Posterior cingulate gyrus (tissue), 11 donors: Measurements from ENCODE around the gene MRPL51.

Source experiments
- DNase-seq, 10 donors: peaks; one replicate each; pipeline versions ENCODE4 v3.0.0 to v3.0.0-alpha.2; 2020 to 2021; ENCODE audit warnings: mixed read lengths in 3 of 10
- intact Hi-C: fragments of 100-400 bp; cut with DNase I; formaldehyde crosslinking; loops from one replicate; pipeline ENCODE4 v1.15.1; 2023

Gene MRPL51

DNA sequence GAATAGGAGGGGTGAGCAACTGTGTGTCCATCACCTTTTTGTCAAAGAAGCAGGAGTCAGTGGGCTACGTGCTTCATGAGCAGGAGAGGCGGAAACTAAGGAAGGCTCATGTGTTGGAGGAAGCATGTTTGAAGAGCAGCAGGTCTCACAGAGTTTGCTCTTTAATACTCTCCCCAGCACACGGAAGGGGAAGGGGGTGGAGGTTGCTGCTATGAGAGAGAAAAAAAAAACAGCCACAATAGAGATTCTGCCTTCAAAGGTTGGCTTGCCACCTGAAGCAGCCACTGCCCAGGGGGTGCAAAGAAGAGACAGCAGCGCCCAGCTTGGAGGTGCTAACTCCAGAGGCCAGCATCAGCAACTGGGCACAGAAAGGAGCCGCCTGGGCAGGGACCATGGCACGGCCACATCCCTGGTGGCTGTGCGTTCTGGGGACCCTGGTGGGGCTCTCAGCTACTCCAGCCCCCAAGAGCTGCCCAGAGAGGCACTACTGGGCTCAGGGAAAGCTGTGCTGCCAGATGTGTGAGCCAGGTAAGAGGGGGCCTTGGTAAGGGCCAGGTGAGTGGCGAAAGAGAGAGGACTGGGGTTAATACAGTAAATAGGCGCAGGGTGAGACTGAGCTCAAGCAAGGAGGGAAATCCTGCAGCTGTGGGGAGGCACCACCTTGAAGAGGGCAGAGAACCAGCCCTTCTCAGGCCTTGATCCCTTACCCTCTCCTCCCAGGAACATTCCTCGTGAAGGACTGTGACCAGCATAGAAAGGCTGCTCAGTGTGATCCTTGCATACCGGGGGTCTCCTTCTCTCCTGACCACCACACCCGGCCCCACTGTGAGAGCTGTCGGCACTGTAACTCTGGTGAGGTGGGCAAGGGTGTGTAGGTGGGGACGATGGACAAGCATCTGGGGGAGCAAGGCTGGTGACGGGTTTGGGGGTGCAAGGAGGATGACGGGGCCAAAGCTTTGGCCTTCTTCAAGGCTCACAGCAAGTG is 48.1 kb downstream of the MRPL51 start, which contains the start of gene CD27:
Gene CD27 (plus strand): TSS at position 252 of the 985 bp plus-strand sequence. CDS start 141 bp downstream, at position 393.
- intact Hi-C loops = no loop called here
- peak in 2 of 10 donors; percentile 22 to 68 for DNase-seq

GRCh38 chr12:6444031-6444430 is 49.0 kb downstream of the MRPL51 start:
- intact Hi-C loops = no loop called here
- peak in 1 of 10 donors; percentile 12 for DNase-seq

DNA sequence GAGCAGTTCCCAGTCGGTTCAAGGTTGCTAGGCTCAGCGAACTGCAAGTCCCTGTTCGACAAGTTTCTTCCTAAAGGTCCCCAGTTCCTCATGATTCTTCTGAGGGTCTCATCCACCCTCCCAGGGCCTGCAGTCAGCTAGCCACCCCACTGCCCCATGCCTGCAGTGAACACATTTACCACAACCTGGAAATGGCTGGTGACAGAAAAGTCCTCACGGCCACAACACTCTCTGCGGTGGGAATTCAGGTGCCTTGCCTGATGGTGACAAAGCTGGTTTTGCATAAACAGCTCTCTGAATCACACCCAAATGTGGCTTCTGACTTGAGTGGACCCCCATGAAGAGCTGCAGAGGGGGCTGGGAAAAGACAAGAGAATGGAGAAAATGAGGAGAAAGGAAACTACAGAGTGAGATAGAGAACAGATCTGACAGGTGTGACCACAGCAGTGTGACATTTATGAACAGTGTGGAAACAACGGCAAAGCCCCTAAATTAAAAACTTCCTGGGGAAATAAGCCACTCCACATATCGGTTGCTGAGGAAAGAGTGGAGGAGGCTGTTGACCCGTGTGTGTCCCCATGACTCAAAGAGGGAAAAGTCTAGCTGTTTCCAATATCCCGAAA is 49.6 kb downstream of the MRPL51 start:
- peak in 2 of 10 donors; percentile 14 to 18 for DNase-seq
- intact Hi-C loops = no loop called here

GRCh38 chr12:6442836-6443235 is 50.2 kb downstream of the MRPL51 start:
- intact Hi-C loops = no loop called here
- DNase-seq = peak in 1 of 10 donors; percentile 7
